Heart right ventricle (tissue), 16 donors: Measurements from ENCODE around the gene CAST. TPM values are rescaled to one million over a fixed set of nuclear protein-coding genes. Genes with fewer than 3 reads are reported as not detected.

ENCODE experiments used
- ATAC-seq, 8 donors: fragments of 200-7000 bp; cut with Tn5 transposase; one replicate each; pipeline ENCODE4 v1.9.1; 2020; ENCODE audit warnings: mild to moderate bottlenecking in 8 of 8, moderate library complexity in 8 of 8, moderate number of reproducible peaks in 1 of 8
- DNase-seq, 2 donors: peaks; one replicate each; pipeline ENCODE4 v3.0.0-alpha.2; 2020
- H3K27ac ChIP-seq, 10 donors: fragments of 200-600 bp; sonication (generic) in 2 of 10; one replicate each; pipeline versions ENCODE4 v1.5.0 to v1.8.0; 2020 to 2022; ENCODE audit warnings: mild to moderate bottlenecking in 3 of 10
- H3K27me3 ChIP-seq, 7 donors: fragments of 200-600 bp; one replicate each; pipeline ENCODE4 v1.8.0; 2021 to 2022; ENCODE audit warnings: mild to moderate bottlenecking in 2 of 7
- H3K36me3 ChIP-seq, 9 donors: fragments of 200-600 bp; sonication (generic) in 1 of 9; one replicate each; pipeline versions ENCODE4 v1.5.0 to v1.8.0; 2020 to 2022; ENCODE audit warnings: mild to moderate bottlenecking in 2 of 9
- H3K4me1 ChIP-seq, 9 donors: fragments of 200-600 bp; sonication (generic) in 1 of 9; one replicate each; pipeline versions ENCODE4 v1.5.0 to v1.8.0; 2020 to 2022; ENCODE audit warnings: mild to moderate bottlenecking in 4 of 9
- H3K4me3 ChIP-seq, 10 donors: fragments of 200-600 bp; sonication (generic) in 2 of 10; one replicate each; pipeline versions ENCODE4 v1.5.0 to v1.8.0; 2020 to 2022; ENCODE audit warnings: mild to moderate bottlenecking in 7 of 10, moderate library complexity in 2 of 10
- H3K9me3 ChIP-seq, 11 donors: fragments of 200-600 bp in 10 of 11; sonication (generic) in 2 of 11; one replicate each; pipeline versions ENCODE4 v1.5.0 to v1.8.0; 2013 to 2022; ENCODE audit warnings: mild to moderate bottlenecking in 2 of 11, control low read depth in 1 of 11, moderate library complexity in 1 of 11
- CTCF ChIP-seq, 9 donors: fragments of 200-600 bp; sonication (generic) in 2 of 9; IDR thresholded peaks; one replicate each; pipeline versions ENCODE4 v1.5.0 to v1.8.0; 2021 to 2022; ENCODE audit warnings: antibody characterized with exemption in 9 of 9, mild to moderate bottlenecking in 5 of 9, moderate library complexity in 1 of 9
- WGBS, 2 donors: extraction: QIAGEN DNeasy Blood & Tissue Kit; methylation state at CpG; one replicate each; pipeline ENCODE4 v1.1.7; 2013; ENCODE audit warnings: inconsistent platforms in 1 of 2; 5-methylcytosine and 5-hydroxymethylcytosine counted together
- intact Hi-C, 10 donors: fragments of 100-400 bp; cut with DNase I; formaldehyde crosslinking; loops; one replicate each; pipeline versions ENCODE4 v1.11.1 to v1.14.2; 2022
- polyA plus RNA-seq, 2 donors: library from polyadenylated mRNA; stranded (reverse); fragments of 200-250 nt; gene quantifications; one replicate each; pipeline ENCODE4 v1.2.3, GENCODE V29; 2013
- total RNA-seq, 10 donors: library from RNA; stranded (reverse); fragmentation: NEBNext Ultra II Directional in 3 of 10; extraction: Animal tissue kit (Norgen Biotek cat#: 25700) in 3 of 10; gene quantifications; one replicate each; pipeline versions ENCODE4 v1.2.1 to v1.2.4, GENCODE V29; 2021 to 2023
- donor health status: Arrhythmogenic right ventricular cardiomyopathy.
- donor health status: ischemic (EF 13 %, LVEDD 7.1; RV severe dilation, severe dysfunction).
- donor health status: healthy with polysubstance abuse.
- donor health status: DM: no; HTN: yes; CAD: no.
- donor health status: DM: no; HTN: no; CAD: no.
- donor health status: ischemic (EF 25% LVEDD 6.9; RV normal size, moderate dysfunction).
- donor health status: ischemic (EF 25% LVEDD 5.7; RV mildly dilated, moderate dysfunction).
- donor health status: healthy.
- donor health status: DM: yes; HTN: yes; CAD: no.
- donor health status: Ischemic cardiomyopathy.
- donor health status: ischemic (EF 35%, LVEDD 5.7; RV mildly dilated, moderate dysfunction).
- donor health status: nonischemic (EF 11% LVEDD 7.7; RV severe dilation, severe dysfunction).
- donor health status: DM: yes; HTN: yes; CAD: no.
- donor health status: PGD.
- donor health status: ischemic (EF 29% LVEDD 5.4; RV normal size, mild dysfunction).
- donor health status: nonischemic (EF 23%, LVEDD 6.1; RV moderate dilation, normal function).

Gene CAST
- total and polyA plus RNA-seq, 12 donors, result 174 to 783 (median 488) TPM

GRCh38 chr5:96817506-96817905 is 155.3 kb downstream of the CAST start:
- no peak overlapping the region for H3K4me3 ChIP-seq
- no peaks in the 10 kb centered on the region for H3K36me3 ChIP-seq
- peak overlapping the region in 1 of 10 donors; percentile 67 for H3K27ac ChIP-seq
- no peak for TF ChIP-seq CTCF (IDR thresholded peaks at IDR 0.05)
- peaks cover 0 to 21% (median 6%) of the 10 kb centered on the region in 9 donors for H3K4me1 ChIP-seq
- ATAC-seq (no peak), DNase-seq (no peak)
- intact Hi-C loops, result no loop called here
- 79 to 88% methylated on average over 2 of the region's 2 CpGs for WGBS, 2 donors
- H3K27me3 ChIP-seq, result no peaks in the 10 kb centered on the region
- no peaks in the 10 kb centered on the region for H3K9me3 ChIP-seq

GRCh38 chr5:96818125-96818788 is 156.1 kb downstream of the CAST start:
- H3K36me3 ChIP-seq, result no peaks in the 10 kb centered on the region
- no peak for DNase-seq

GRCh38 chr5:96819806-96820205 is 157.6 kb downstream of the CAST start:
- DNase-seq (no peak), ATAC-seq (no peak)
- peaks cover 0 to 21% (median 6%) of the 10 kb centered on the region in 9 donors for H3K4me1 ChIP-seq
- TF ChIP-seq CTCF (IDR thresholded peaks at IDR 0.05), result no peak
- H3K27ac ChIP-seq, result no peak overlapping the region
- 93 to 96% methylated on average over 4 of the region's 4 CpGs for WGBS, 2 donors
- H3K36me3 ChIP-seq, result no peaks in the 10 kb centered on the region
- no peaks in the 10 kb centered on the region for H3K9me3 ChIP-seq
- H3K27me3 ChIP-seq, result no peaks in the 10 kb centered on the region
- intact Hi-C loops, result no loop called here
- no peak overlapping the region for H3K4me3 ChIP-seq

More at GRCh38 chr5:96818125-96818788, 156.1 kb downstream of the CAST start:
- intact Hi-C loops, result no loop called here
- Histone ChIP-seq H3K4me3 (no peak overlapping the region), H3K27me3 (no peaks in the 10 kb centered on the region), H3K4me1 (peaks cover 0 to 21% (median 6%) of the 10 kb centered on the region in 9 donors), H3K27ac (no peak overlapping the region), H3K9me3 (no peaks in the 10 kb centered on the region)
- 95 to 97% methylated on average over 8 of the region's 8 CpGs for WGBS, 2 donors
- ATAC-seq, result no peak
- no peak for TF ChIP-seq CTCF (IDR thresholded peaks at IDR 0.05)

- intact Hi-C loops, result no loop called here
- Histone ChIP-seq H3K27ac (no peak overlapping the region), H3K27me3 (no peaks in the 10 kb centered on the region), H3K4me3 (no peak overlapping the region), H3K4me1 (peaks cover 0 to 21% (median 6%) of the 10 kb centered on the region in 9 donors), H3K36me3 (no peaks in the 10 kb centered on the region), H3K9me3 (no peaks in the 10 kb centered on the region)
- 46 to 51% methylated on average over 2 of the region's 2 CpGs for WGBS, 2 donors
- no peak for TF ChIP-seq CTCF (IDR thresholded peaks at IDR 0.05)
- no peak for ATAC-seq
- no peak for DNase-seq
These were observed 159.2 kb downstream of the CAST start for GRCh38 chr5:96821260-96821916.
